ENCODE data around the gene TMEM62.

GRCh38 chr15:43095243-43095642 lies 38.1 kb upstream of the TMEM62 start:
- TF ChIP-seq BRCA1 (IDR thresholded peaks at IDR 0.05; ENCODE audit: low read depth, low read length) (no peak), CTCF (IDR thresholded peaks at IDR 0.05 in 2 of 3, conservative IDR thresholded peaks at IDR 0.05 in 1 of 3; ENCODE audit: control insufficient read depth in 2 of 3, extremely low read depth in 1 of 3, insufficient read depth in 1 of 3, low read depth in 3 of 3, low read length in 3 of 3) (no peak), ZNF384 (IDR thresholded peaks at IDR 0.05; ENCODE audit: borderline replicate concordance, low read depth, low read length) (no peak), IKZF2 (IDR thresholded peaks at IDR 0.05) (no peak), TAF1 (IDR thresholded peaks at IDR 0.05; ENCODE audit: borderline replicate concordance, low read depth, low read length) (no peak), POLR2AphosphoS5 (IDR thresholded peaks at IDR 0.05; ENCODE audit: low read length) (no peak), MAX (IDR thresholded peaks at IDR 0.05; ENCODE audit: low read depth, low read length) (no peak)
- TF ChIP-seq, protein P1, sequence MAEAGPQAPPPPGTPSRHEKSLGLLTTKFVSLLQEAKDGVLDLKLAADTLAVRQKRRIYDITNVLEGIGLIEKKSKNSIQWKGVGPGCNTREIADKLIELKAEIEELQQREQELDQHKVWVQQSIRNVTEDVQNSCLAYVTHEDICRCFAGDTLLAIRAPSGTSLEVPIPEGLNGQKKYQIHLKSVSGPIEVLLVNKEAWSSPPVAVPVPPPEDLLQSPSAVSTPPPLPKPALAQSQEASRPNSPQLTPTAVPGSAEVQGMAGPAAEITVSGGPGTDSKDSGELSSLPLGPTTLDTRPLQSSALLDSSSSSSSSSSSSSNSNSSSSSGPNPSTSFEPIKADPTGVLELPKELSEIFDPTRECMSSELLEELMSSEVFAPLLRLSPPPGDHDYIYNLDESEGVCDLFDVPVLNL (IDR thresholded peaks at IDR 0.05; ENCODE audit: low read depth, low read length), result no peak

All from GM12878 (cell line).